IPS DF 4.7 (cell line): ENCODE data around the gene MEF2C.

ENCODE experiments used
- DNase-seq: peaks from one replicate; pipeline ENCODE4 v3.0.0-alpha.2; 2013; ENCODE audit warnings: low spot score; ENCODE audit errors: extremely low read depth

MEF2C gene

DNA sequence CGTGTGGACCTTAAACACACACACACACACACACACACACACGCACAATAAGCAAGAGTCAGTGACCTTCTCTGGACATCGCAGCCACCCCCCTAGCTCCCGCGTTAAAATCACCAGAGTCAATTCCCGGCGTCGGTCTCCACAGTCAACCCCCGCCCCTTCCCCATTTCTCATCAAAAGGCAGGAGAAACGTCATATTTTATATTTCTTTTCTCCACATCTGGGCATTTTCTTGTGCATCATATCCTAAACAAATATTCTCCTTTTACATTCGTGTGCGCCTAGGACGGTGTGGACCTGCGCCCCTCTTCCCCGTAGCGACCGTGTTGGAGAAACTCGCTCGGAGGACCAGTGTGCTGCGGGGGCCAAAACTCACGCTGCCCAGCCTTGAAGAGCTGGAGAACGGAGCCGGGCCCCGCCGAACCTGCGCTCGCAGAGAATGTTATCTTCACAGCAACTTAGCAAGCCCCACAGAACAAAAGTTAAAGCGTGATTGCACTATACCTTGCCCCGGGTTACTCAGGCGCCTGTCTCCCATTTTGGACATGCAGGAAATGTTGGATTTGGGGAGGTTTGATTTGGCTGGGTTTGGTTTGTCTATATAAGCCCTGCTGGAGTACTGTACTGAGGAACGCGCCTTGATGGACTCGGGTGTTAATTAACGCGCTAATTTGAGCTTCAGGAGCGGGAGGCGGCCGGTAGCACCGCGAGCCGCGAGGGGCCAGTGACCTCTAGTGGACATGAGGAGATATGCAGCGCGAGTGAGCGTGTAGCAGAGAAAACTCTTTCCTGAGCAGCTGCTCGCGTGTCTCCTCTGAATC is 192.4 kb downstream of the MEF2C start:
- DNase-seq = no peak

DNA sequence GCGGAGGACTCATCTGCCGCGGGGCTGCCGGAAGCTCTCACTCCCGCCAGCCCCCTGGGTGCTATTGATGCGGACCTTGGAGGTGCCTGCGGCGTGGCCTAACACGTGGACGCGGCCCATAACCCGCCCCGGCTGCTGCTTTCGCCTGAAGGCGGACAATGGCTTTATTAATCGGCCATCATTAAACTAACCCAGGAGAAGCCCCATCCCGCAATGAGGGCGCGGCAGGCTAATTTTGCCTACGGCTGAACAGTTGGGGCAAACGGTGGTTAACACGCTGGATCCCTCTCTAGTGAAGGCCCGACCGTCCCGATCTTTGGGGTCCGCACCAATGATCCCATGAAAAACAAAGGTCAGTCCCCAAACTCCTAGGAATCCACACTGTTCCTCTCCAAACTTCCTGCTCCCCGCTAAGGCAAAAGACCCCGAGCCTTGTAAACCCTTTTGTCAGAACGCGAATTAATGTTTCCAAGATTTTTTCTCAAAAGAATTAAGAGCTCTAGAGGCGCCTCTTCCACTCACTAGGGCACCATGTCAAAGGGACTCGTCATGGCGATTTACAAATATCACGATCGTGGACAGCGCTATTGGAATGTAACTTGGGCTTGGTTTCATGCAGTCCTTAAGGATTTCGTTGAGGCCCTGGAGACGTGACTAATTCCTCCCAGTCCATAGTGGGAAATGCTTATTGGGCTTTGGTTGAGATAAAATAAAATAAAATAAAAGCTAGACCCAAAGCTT is 193.1 kb downstream of the MEF2C start:
- no peak for DNase-seq

DNA sequence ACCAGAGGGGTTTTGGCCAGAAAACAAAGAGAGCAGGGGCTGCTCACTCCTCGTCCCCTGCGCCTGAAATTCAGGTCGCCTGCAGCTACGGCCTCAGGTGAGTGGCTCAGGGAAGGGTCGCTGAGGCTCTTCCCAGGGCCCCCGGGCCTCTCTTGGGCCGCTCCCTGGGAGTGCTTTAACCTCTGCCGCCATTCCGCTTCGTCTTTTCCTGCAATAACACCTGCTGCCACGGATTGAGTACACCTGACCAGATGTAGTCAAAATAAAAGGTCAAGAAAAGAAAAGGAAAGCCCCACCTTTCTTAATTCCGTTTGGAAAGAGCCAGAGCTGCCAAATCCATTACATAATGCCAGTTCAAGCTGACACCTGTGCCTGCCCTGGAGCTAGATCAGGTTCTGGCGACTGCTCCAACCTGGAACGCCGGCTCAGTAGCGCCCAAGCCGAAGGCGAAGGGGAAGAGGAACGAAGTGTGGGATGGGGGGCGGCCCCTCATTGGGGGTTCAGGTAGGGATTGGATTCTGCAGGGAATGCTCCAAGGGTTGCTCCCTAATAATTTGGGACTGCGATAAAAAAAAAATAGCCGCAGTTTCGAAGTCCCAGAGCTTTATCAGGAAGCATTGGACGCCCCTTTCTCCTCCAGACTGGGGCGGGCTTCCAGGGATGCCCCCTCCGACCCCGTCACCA is 193.9 kb downstream of the MEF2C start:
- no peak for DNase-seq

DNA sequence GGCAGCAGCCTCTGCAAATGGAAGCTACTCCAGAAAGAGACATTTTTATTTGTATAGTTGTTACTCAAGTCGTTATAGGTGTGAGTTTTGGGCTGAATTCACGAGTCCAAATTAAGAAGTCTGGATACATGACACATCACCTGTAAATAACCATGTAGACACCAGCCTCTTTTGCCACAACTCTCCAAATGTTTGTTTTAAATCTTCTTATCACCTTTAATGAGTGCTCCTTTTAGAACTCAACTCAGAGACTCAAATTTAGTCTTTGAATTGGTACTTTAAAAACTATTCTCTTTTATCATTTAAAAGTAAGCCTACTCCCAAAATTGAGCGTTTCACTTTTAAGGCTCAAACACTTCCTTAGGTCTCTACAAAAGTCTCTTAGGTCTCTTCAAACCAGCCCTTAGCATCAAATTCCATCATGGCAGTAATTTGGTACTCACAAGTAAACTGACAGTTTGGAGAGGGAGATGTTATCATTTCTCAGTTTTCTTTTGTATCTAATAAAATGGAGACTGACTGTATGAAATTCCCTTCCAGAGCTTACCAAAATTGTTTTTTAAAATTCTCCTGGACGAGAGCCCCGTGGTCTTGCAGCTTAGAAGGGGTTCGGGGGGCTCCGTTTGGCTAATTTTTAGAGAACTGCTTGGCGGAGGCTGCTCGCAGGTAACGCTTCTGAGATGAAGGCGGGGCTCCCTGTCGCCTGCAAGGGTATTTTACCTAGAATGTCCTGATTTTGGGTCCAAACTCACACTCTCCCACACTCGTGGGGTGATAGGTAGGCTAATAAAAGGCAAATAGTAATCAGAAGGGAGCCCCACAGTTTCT is 194.6 kb downstream of the MEF2C start:
- DNase-seq = no peak

DNA sequence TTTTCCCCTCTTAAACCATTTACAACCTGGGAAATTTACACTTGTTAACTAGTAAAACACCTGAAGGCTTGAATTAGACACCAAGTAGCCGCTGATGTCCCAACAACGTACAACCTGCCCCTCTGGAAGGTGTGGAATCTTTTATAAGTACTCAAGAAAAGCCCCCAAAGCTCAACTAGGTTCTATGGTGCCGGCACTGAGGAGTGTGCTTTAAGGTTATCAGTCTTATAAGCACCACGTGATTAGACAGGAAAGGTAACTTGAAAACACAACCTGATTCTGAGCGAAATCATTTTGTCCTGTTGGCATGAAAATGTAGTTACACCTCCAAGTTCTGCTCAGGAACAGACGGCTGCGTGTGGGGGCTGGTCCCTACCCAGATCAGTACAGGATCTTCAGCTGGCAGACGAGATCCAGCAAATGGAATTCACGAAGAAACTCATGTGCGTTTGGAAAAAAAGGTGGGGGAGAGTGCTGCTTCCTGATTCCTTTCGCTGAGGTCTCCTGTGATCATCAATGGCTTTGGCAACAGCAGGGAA is 195.5 kb downstream of the MEF2C start:
- DNase-seq = no peak

DNA sequence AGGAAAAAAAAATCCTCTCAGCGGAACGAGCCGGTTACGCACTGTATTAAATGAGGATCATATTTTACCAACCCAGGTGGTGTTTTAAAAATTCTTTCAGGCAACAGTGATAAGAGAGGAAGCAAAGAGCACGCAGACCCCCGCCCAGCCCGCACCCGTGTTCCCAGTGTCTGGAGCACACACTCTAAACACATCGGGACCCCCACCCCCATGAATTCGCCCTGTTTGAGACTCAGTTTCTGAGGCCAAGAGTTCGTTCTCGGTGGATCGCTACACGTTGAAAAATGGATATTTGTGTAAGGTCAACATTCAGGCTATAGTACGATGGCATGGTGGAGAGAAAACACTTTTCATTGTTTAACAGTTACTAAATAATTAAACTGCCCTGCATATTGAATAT is 196.3 kb downstream of the MEF2C start:
- no peak for DNase-seq

DNA sequence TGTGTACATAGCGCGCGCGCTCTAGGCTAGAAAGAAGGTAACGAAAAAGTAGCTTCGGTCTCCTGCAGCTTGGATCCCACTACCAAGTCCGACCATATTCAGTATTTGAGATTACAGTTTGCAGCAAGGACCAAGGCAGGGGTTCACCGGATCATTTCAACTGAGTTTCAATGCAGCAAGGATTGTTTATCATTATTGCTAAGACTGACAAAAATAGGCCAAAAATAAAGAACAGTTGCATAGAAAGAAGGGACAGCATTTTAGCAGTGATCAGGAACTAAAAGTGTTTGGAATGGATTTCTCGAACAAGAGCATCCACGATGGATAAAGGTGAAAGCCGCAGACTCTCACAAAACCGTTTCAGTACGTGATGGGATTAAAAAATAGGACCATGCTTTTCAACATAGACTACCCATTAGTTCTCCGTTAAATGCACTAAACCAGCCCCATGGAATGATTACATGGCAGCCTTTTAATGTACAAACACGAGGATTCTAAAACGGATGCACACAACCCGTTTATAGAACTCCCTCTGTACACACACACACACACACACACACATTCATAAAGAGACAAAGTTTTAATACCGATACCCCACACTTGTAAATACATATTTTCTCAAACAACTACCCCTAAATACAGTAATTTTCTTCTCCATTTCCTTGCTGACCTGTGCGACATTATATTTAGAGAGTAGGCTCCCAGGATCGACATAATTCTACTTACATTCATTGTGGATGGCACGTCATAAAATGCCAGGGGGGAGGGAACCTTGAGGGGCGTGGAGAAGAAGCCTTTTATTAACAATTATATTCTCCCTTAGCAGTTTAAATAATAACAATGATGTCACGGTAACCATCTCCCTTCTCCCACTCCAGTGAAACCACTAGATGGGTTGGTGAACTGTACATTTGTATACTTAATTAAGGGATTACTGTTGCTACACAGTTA is 197.1 kb downstream of the MEF2C start:
- DNase-seq = no peak

DNA sequence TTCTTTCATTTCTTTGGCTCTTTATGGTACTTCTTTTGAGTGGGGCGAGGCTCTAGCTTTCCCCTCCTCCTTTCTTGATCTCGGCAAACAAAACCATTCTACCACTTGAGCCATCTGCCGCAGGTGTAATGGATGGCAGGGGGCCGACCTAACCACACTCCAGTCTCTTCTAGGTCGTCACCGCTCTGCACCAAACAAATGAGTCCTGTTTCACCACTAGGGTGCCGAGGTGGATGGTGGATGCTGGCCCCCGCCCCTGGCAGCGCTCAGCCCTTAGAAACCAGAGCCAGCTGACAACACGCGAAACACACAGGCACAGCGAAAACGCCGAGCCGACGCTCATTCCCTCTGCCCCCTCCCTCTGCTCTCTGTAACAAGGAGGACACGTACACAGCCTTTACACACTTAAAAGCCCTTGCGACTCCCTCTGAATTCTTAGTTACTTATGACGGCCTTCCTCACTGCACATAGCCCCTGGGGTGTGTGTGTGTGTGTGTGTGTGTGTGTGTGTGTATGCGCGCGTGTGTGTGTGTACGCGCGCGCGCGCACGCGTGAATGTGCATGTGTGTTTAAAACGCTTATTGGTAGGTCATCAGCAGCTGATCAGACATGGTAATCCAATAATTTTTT is 199.4 kb downstream of the MEF2C start:
- DNase-seq = no peak

DNA sequence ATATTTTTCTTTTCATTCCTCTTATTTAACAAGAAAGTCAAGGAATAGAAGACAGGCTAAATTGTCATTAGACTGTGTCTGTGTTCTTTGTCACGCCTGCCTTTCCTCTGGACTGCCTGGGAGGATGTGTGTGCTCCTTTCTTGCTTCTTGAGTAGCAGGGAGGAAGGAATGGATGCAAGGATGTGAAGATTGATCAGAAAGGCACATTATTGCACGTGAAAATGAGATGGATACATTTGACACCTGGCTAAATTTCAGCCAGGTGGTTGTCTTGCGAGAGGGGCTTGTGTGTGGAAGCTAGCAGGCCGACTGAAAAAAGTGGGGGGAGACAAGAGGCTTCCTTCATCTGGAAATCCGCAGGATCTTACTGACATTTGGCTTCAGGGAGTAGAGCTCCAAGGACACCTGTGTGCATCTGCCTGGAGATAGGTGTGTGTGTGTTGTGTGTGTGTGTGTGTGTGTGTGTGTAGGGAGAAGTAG is 200.1 kb downstream of the MEF2C start:
- DNase-seq = no peak

DNA sequence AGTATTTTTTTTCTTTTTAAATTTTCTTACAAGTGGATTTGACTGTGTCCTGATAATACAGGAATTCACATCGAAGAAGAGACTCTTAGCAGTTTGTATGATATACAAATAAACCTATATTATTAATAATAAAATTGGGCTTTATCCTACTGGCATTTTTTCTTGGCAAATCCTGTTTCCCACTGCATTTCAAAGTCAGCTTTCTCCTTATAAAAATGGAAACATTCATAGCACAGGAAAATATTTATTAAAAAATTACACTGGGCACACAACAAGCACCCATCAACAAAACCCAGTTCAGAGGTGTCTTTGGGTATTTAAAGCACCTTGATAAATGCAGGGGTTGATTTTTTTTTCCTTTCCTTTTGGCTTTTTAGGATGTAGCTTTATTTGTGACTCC is 200.9 kb downstream of the MEF2C start:
- DNase-seq = no peak

DNA sequence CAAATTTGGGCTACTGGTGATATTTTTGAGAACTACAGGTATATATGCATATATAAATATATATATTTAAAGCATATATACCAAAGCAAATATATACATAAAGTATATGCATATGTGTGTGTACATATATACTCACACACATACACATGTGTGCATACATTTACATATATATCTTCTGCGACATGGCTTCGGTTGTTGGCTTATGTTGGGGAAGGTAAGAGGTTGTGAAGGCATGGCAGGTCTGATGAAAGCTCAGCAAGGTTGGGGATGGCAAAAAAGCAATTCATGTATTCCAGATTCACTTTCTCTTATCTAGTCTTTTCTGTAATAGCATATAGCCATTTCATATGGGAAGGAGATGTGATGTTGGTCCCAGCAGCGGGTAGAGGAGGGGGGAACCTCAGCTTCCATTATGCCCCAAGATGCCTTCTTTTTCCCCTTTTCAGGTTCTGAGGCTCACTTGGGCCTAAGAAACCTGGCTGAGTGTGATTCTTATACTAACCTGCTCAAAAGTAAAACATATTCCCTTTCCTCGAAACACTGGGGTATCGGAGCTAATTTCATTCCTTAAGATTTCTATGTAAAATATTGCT is 201.7 kb downstream of the MEF2C start:
- no peak for DNase-seq

DNA sequence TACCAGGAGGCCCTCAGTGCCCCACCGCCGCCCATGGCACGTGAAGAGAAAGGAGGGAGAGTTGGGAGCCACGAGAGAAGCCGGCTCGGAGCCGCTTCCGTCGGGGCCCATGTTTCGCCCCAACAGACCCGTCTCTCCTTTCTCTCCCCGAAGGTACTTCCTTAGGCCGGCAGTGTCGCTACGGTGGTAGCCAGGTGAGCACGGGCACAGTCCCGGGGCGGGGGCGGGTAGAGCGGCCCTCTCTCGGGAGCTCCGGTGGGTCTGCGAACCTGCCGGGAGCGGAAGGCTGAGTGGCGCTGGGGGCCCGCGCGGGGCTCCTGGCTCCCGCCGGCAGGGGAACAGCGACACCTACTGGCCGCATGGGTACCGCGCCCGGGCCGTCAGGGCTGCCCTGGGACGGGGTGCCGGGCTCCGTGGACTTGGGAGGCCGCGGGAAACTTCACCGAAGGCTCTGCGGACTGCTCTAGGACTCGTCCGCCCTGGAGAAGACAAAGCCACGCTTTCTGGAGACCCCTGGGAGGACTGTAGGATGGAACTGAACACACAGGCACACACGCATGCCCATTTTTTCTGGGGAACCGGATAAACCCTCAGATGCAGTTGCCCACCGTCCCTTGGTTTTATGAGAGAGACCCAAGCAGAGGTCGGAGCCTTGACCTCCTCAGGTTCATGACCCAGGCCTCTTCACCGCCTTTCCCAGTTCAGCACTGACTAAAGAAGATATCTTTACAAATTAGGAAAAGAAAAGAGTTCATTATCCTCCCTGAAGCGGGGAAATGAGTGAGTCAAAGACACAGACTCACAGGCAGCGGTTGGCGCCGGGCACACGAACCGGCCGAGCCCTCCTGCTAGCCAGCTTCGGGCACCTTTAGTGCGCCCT is 202.5 kb downstream of the MEF2C start:
- DNase-seq = no peak

DNA sequence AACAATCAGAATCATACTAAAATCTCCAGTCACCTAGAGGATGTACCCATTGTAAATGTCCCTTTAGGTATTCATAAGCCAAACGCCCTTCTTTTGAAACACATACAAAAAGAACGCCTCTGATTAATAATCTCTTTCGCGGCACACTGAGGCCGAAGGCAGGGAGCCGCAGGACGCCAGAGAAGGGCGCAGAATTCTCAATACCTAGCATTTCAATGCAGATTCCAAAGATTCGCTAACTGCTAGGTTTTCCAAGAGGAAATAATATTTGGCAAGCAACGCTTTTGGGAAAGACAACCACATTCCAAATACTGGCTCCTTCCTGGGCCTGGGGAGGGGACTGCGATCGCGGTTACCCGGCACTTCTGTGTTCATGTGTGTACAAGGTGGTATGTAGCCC is 203.3 kb downstream of the MEF2C start:
- DNase-seq = no peak

DNA sequence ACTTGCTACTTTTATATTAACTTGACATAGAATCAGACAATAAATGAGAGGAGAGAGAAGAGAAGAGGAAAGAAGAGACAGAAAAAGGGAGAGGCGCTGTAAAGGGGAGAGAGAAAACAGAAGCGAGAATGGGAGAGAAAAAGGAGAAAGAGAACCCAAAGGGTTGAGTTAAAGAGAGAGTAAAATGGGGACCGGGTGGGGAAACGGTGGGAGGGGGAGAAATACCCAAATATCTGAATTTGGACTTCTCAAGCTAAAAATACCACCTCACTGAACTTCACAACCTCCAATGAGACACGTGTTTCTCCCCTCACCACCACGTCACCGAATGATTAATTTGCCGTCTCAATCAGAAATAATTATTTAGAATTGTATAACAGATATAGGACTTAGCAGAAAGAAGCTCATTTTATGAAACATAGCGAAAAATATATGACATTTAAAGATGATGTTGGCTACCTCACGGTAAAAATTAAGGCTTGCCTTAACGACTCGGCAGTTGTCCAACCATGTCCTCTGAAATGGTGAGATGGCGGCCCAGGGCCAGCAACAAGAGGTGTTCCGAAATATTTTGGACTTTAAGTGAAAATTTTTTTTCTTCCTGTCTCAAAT is 204.1 kb downstream of the MEF2C start:
- DNase-seq = no peak

DNA sequence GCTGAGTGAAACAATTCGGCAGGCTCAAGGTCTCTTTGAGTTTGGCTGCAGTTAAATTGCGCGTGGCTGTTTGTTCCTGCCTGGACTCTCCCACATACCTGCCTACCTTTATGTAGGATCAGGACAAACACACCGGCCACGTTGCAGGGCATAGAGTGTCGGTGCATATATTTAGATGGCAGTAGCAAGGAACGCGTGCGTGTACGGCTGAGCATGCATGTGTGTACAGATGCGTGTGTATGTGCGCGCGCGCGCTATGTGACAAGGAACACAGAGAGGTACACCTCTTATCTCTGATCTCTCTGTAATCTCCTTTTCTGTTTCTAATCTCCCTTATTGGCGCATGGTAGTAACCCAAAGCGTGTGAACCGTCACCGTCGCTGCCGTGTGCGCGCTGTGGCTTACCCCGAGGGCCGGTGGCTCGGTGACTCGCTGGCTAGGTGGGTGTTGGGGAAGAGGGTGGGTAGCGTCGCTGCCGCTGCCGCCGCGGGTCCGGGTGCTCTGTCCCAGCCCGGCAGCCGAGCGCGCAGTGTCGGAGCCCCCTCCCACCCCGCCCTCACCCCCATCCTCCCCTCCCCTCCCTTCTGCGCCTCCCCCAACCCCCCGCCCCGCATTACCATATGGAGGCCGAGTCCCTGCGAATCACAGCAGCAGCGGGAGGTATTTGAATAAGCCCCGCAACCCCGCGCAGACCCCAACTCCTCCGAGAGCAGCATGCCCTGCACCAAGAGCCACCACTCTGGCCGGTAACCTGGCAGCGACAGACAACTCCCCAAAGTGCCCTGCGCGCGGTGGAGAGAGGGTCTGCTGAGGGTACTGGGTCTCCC is 204.8 kb downstream of the MEF2C start:
- DNase-seq = no peak

DNA sequence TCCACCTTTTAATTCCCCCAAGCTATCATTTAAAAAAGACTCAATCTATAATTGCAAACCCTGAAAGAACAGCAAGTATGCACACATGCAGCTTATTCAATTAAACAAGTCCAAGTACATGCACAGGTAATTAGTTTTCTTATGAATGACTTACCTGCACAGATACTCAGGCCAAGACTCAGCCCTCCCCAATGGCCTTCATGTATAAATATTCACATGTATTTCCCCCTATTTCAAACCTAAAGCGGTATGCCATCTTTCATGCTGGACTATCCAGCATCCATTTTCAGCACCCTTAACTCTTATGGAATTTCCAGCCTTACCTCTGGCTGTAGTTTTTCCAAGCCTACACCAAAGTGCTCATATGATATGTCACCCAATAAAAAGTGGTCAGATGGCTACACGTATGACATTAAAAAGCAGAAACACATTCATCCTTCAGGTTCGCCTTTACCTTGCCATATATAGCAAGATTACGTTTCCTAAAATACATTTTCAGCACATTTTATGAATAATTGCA is 205.5 kb downstream of the MEF2C start:
- no peak for DNase-seq
